Colon (tissue), 2 donors: ENCODE measurements around the gene MED6.

Source experiments
- FAIRE-seq: peaks from 2 replicates; lab custom pipeline; 2012; peaks lifted over from hg19 to GRCh38; lab: Jason Lieb, UNC
- donor health status: control.
- donor health status: control.

The MED6 gene, protein sequence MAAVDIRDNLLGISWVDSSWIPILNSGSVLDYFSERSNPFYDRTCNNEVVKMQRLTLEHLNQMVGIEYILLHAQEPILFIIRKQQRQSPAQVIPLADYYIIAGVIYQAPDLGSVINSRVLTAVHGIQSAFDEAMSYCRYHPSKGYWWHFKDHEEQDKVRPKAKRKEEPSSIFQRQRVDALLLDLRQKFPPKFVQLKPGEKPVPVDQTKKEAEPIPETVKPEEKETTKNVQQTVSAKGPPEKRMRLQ

DNA sequence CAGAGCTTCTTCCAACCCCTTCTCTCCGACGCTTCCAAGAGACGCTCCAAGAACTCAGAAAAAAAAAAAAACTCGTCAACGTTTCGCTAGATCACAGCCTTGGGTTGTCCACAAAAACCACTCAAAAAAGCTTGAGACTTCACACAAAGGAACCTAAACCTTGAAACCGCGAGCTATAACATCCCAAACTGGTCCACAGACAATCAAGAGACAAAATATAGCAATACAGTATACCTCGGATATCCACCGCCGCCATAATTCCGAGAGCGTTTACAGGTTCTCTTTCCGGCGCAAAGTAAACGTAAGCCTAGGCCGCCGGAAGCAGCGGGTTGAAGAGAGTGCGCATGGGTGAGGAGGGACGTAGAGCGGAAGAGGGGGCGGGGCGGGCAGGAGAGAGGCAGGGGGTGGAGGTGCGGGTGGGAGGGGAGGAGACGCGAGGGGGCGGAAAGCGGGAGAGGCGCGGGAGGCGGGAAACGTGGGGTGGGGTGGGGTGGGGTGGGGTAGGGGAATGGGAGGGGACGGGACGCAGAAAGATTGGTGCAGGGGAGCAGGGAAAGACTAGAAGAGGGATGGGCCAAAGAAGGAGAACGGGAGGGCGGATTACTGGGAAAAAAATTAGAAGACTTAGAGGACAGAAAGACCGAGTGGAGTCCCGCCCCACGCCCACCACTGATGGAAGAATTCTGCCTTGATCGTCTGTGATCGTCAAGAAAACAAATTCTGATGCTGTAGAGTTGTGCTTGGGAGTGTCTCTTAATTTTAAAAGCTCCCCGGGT, at the start of gene MED6:
Gene MED6 (minus strand): TSS at position 274 of the 776 bp plus-strand sequence. CDS start 18 bp downstream, at position 256.
- FAIRE-seq: no peak

DNA sequence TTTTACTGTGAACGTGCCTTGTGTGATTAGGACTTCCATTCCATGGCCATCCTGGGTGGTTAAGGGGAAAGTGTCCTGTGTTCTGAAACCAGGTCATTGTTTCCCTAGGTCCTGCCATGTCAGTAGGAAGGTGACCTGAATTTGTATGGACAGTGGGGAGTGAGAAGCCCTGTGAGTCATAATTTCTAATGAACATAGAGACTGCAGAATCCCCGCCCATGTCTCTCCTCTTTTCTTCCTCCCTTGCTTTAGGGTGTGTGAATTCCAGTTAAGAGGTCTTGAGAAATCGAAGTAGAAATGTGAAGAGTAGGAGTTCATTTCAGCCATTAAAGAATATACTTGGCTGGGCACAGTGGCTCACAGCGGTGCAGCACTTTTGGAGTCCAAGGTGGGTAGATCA, 49.3 kb upstream of the MED6 start:
- no peak for FAIRE-seq

DNA sequence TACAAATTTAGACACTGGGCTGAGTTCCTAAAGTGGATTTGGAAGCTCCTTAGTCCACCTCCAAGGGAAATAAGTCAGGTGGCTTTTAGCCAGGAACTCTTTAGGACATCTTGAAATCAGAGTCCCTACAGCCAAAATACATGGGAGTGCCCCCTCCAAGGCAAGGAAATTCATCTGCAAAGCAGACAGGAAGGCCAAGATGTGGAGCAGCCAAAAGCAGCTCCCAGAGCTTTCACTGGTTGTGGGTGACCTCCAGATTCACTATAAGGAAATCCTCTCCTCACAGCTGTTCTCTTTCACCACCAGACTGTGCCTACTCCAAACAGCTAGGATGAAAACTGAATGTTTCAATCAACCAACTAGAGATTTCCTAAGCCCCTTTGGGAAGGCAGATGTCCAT, 47.9 kb upstream of the MED6 start:
- no peak for FAIRE-seq

- FAIRE-seq: no peak
These were observed 46.2 kb upstream of the MED6 start for GRCh38 chr14:70646705-70647104.

DNA sequence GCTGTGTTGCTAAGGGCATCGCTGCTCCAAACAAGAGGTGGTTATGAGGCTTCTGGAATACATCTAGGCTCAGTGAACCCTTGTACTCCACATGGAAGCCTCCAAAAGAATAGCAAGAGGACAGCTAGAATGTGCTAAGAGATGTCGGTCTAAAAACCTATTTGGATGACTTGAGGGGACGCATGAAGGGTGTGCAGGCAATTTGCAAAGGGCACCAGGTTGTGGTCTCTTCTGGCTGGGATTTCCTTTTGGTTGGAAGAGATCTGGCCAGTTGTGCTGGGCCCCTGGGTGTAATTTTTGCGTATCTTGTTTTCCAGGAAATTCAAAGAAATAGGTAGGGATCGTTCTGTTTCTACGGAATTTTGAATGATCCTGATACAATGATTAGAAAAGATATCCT, 45.4 kb upstream of the MED6 start:
- no peak for FAIRE-seq

GRCh38 chr14:70643967-70644366, 43.5 kb upstream of the MED6 start:
- FAIRE-seq: no peak

GRCh38 chr14:70642303-70643235, 42.1 kb upstream of the MED6 start:
- no peak for FAIRE-seq

GRCh38 chr14:70641548-70642302, 41.3 kb upstream of the MED6 start, which contains the start of gene TTC9:
TSS of gene TTC9 (plus strand) at chr14:70641916. CDS start at chr14:70642130, 214 bp downstream.
- no peak for FAIRE-seq

DNA sequence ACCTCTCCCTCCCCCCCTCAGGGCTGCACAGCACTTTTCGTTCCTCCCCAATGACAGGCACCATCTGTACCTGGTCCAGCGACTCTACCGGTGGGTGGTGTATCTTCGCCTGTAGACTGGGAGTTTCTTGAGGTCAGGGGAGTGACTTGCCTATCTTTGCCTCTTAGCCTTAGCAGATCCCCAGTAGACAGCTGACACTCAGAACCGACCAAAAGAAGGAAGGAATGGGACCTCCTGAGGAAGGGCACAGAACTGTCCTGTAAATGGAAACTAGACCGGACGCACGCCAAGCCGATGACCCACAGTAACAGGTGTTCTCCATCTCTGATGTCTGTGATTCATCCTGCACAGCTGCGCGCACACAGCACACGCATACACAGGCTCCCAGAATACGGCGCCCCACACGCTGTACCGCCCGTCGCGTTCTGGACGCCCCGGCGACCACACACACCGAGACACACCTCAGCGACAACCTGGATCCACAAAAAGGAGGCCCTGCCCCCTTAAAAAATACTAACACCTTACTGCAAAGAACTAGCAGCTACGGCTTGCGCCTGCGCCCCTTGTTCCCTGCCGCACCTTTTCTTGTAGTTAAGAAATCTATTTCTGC, 40.6 kb upstream of the MED6 start:
- no peak for FAIRE-seq

- FAIRE-seq: no peak
These were observed 38.0 kb upstream of the MED6 start for GRCh38 chr14:70638416-70638815.

- FAIRE-seq: no peak
These were observed 35.6 kb upstream of the MED6 start for GRCh38 chr14:70635971-70636595.

DNA sequence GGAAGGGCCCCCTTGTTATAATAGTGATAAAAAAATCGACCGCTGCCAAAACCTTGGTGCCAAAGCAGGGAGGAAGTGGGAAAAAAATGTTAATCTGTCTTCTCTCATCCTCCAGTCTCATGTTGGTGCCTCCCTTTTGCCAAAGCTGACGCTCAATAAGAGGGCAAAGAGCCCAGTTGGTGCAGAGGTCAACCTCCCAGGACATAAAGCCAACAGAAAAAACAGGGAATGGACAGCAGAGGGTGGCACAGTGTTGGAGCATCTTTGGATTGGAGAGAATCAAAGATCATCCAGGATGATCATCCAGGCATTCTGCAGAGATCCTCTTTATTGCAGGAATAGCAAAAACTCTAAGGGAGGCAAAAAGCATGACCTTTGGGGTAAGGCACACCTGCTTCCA, 31.5 kb upstream of the MED6 start:
- FAIRE-seq: no peak

DNA sequence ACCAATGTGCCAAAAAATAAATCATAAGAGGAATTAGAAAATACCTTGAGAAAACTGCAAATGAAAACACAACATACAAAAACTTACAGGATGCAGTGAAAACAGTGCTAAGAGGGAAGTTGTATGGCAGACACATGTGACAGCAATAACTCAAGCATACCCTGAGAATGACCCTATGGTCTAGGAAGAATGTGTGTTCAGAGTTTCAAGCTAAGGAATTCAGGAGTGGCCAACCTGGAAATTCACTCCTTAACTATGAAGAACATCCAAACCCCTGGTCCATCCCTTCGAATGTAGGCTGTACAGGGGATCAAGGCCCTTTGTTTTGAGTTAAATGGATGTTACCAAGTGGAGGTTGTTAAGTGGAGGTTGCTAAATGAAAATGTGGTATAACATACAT, 24.5 kb upstream of the MED6 start:
- no peak for FAIRE-seq

DNA sequence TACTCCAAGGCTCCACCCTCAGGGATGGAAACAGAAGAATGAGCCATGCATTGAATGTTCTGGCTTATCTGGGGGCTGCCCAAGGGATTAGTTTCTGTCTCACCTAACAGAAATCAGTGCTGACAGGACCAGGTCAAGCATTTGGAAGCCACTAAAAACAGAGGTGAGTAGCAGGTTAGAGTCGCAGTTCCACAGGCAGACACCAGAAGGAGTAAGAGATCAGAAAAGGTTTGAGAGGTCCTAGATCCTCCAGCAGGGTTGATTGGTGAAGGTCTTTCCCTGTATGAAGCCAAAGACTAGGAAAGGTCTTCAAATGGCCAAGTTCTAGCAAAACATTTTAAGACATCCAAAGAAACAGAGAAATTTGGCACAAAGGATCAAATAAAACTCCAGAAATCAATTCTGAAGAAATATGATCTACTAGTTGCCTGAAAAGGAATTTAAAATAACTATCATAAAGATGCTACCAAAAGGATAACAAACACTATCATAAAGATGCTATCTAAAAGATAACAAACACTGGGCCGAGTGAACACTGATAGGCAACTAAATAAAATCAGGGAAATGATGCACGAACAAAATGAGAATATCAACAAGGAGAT, 21.8 kb upstream of the MED6 start:
- no peak for FAIRE-seq

GRCh38 chr14:70619708-70620107, 19.3 kb upstream of the MED6 start:
- no peak for FAIRE-seq

- no peak for FAIRE-seq
These were observed 17.9 kb upstream of the MED6 start for GRCh38 chr14:70618314-70618713.

- FAIRE-seq: no peak
These were observed 16.2 kb upstream of the MED6 start for GRCh38 chr14:70616646-70617045.

DNA sequence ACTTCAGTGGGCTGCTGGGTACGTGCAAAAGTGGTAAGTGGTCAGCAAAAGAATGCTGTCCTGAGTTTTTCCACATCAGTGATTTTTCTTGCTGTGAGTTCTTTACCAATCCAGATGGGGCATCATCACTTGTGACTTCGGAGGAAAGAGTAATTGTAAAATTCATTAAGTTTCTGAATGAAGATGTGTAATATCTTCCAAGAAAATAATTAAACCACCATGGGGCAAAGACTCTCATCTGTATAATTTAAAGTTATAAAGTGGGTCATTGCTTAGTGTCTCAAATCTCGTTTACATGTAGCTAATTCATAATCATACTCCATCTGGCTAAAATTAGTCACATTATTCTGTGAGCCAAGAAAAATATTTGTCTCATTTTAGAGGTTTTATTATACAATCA, 10.8 kb upstream of the MED6 start:
- no peak for FAIRE-seq

DNA sequence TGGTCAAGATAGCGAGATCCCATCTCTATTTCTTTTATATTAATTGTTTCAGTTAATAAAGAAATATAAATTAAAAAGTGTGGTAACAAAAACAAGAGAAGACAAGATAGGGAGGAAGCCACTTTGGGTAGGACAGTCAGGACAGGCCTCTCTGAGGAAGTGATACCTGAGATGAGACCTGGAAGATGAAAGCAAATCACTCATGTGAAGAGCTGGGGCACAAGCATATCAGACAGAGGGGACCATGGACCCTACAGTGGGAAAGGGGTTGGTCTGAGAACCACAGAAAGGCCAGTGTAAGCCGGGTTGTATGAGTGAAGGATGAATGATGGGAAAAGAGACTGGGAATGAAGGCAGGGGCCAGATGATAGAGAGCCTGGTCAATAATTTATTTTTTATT, 1.8 kb upstream of the MED6 start:
- FAIRE-seq: no peak

- no peak for FAIRE-seq
These were observed 707 bp upstream of the MED6 start for GRCh38 chr14:70601162-70601561.

- no peak for FAIRE-seq
These were observed 1.1 kb downstream of the MED6 start for GRCh38 chr14:70599345-70599744.
